ES-I3 (cell line): ENCODE measurements around the gene NRG3.

Source experiments
- H3K36me3 ChIP-seq: 2 replicates; pipeline ENCODE4 v1.6.1; 2013; ENCODE audit warnings: mild to moderate bottlenecking, low read length, control low read depth, moderate library complexity; ENCODE audit not compliant: insufficient read depth
- H3K4me1 ChIP-seq: 2 replicates; pipeline ENCODE4 v1.6.1; 2013; ENCODE audit warnings: mild to moderate bottlenecking, control low read depth, low read length; ENCODE audit not compliant: insufficient read depth
- H3K9ac ChIP-seq: 2 replicates; pipeline ENCODE4 v1.6.1; 2013; ENCODE audit warnings: low read depth, mild to moderate bottlenecking, low read length, moderate library complexity
- H3K9me3 ChIP-seq: 2 replicates; pipeline ENCODE4 v1.6.1; 2013; ENCODE audit warnings: mild to moderate bottlenecking, low read length, moderate library complexity; ENCODE audit not compliant: control insufficient read depth, insufficient read depth

NRG3 gene

DNA sequence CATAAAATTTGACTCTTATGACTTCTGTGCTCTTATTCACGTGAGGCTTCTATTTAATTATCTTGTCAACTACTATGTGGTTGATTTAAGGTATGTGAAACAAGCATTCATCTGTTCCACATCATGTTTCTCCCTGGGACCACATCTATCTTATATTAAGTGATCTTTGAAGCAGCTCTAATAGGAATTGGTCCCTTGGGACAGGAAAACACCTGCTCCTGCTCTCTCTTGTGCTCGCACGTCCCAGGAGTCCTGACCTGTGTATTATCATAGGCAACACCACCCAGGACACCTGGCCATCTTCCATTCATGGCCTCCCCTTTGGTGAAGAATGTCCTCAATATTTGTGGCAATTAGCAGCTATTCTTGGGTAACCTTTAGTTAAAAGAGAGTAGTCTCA, 269.2 kb downstream of the NRG3 start:
- Histone ChIP-seq H3K36me3 (no peaks in the 10 kb centered on the region), H3K9me3 (no peaks in the 10 kb centered on the region), H3K4me1 (peaks cover 6% of the 10 kb centered on the region; the same call in 1 of the 2 replicates), H3K9ac (no peak overlapping the region)

DNA sequence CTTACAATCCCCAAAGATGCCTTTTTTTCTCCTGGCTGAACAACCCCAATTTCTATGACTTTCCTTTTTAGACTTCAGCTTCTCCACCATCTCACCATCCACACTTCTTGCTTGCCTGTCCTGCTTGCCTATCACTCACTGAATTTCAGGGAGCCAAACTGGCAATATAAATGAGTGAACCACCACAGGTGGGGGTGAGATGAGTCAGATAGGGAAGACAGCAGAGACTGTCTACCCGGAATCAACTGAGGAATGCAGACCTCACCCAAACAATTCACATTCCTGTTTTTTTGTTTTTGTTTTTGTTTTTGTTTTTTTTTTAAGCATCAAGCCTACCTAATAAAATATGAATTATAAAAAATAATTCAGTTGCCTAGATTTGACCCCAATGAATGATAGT, 273.8 kb downstream of the NRG3 start:
- Histone ChIP-seq H3K4me1 (peaks cover 14% of the 10 kb centered on the region; the same call in 1 of the 2 replicates), H3K9me3 (no peaks in the 10 kb centered on the region), H3K9ac (no peak overlapping the region), H3K36me3 (no peaks in the 10 kb centered on the region)

DNA sequence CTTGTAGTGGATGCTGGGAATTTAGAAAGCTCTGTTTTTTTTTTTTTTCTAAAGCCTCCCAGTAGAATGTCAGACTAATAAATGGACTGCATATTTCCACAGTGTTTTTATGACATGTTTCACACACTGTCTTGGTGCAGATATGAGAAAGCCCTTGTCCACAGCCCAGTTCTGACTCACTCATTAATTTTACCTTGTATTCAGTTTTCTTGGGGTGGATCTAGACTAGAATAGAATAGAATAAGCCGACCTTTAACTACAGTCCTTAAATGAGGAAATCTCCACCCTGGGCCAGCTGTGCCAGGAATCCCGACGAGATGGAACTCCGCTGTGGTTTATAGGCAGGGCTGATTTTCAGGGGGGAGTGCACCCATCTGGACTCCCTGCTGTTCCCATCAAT, 274.7 kb downstream of the NRG3 start:
- no peak overlapping the region for H3K9ac ChIP-seq
- H3K36me3 ChIP-seq = no peaks in the 10 kb centered on the region
- H3K4me1 ChIP-seq = peaks cover 14% of the 10 kb centered on the region; the same call in 1 of the 2 replicates
- no peaks in the 10 kb centered on the region for H3K9me3 ChIP-seq

DNA sequence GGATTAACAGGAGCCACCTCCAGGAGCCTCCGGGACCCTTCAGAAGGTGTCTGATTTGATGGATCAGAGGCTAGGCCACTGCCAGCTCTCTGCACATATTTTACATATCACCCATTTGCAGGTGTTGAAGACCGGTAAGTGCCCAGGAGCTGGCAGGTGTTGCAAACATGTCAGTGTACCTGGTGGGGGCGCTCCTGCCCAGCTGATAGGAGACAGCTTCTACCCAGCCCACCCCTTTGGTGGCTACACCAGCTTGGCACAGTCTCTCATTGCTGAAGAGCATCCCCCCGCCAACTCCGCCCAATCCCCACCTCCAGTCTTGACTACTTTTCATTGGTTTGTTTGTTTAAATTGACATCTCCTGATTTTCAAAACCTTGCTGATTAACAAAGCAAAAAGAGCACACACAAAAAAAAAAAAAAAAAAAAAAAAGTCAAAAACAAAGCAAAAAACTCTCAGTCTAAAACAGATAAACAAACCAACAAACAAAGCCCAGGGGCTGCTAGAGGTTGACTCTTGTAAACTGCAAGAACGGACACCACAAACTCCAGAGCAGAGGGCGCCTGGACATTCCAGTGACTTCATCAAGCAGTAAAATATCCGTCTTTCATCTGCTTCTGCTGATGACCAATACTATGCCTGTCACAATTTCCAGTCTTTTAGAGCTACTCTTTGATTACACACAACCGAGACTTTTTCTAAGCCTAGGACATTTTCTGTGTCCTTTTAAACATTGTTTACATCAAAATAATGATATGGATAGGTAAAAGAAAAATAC, 275.3 kb downstream of the NRG3 start:
- Histone ChIP-seq H3K4me1 (peaks cover 14% of the 10 kb centered on the region; the same call in 1 of the 2 replicates), H3K9me3 (no peaks in the 10 kb centered on the region), H3K9ac (no peak overlapping the region), H3K36me3 (no peaks in the 10 kb centered on the region)

DNA sequence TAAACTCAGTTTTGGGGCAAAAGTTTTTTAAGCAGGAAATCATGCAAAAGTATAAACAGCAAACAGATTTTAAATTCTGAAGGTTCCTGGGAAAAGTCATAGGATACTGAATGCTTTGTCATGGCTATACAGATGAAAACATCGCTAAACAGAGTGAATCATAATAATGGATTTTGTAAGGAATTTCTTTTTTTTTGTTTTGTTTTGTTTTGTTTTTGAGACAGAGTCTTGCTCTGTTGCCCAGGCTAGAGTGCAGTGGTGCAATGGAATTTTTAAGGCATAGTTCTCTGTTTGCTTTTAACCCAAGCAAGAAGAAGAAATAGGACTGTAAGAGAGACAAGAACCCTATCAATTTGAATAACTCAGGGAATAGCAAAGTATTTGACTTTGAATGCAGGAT, 285.3 kb downstream of the NRG3 start:
- no peaks in the 10 kb centered on the region for H3K4me1 ChIP-seq
- H3K9me3 ChIP-seq = no peaks in the 10 kb centered on the region
- no peaks in the 10 kb centered on the region for H3K36me3 ChIP-seq
- H3K9ac ChIP-seq = no peak overlapping the region

DNA sequence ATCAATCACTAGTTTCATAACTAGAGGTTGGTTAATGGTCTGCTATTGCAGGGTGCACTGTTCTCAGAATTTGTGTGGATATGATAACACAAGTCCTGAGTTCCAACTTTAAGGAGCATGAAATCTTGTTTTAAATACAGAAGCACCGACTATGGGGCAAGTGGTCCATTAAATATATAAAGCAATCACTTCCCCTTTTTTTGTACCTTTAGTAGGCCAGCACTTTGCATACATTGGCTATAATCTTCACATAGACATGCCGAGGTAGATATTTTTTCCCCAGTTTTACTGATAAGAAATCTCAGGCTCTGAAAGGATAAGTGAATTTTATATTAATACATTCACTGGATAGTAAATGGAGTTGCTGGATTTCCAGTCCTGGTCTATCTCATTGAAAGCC, 286.3 kb downstream of the NRG3 start:
- Histone ChIP-seq H3K9me3 (no peaks in the 10 kb centered on the region), H3K9ac (no peak overlapping the region), H3K4me1 (no peaks in the 10 kb centered on the region), H3K36me3 (no peaks in the 10 kb centered on the region)

DNA sequence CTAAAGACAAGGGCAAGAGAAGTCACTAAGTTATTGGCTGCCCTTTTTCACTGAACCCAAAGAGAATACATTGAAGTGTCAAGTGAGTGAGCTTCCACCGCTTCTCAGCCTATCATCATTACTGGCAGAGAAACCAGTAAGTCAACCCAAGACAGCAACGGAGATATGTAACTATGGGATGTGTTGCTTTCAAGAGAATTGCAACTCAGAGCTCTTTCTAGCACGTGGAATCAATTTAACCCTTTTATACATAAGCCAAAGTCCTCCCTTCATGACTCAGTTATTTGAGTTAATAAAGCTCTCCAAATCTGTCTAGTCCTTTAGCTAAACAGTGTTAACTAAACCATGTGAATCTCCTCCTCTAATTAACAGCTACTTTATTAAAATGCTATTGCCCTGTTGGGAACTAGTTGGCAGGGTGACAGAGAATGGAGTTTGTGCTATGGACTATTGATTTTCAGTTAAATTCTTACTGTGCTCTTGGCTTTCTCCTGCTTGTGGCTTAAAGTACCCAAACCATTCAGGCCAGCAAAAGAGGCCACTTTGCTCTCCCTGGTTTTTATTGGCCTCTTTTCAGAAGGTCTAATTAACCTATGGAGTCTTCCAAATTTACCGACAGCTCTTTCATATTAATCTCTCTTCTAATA, 287.7 kb downstream of the NRG3 start:
- H3K9me3 ChIP-seq = no peaks in the 10 kb centered on the region
- no peaks in the 10 kb centered on the region for H3K4me1 ChIP-seq
- no peak overlapping the region for H3K9ac ChIP-seq
- H3K36me3 ChIP-seq = no peaks in the 10 kb centered on the region

DNA sequence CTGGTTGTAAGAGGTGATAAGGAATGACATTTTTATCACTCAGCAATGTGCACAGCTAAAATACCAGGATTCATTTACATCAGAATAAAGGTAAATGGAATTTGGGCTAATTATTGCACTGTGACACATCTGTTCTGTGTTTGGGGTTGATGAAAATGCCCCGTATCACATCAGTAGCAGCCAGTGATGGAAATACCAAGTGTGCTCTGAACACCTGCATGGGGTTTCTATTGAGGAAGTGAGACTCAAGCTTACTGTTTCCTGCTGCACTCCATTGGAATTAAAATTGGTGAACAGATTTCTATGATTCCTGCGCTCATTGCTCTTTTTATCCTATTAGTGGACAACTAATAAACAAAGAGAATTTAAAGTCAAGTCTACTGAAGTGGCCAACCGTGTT, 296.9 kb downstream of the NRG3 start:
- no peaks in the 10 kb centered on the region for H3K36me3 ChIP-seq
- H3K9ac ChIP-seq = no peak overlapping the region
- no peaks in the 10 kb centered on the region for H3K9me3 ChIP-seq
- no peaks in the 10 kb centered on the region for H3K4me1 ChIP-seq

DNA sequence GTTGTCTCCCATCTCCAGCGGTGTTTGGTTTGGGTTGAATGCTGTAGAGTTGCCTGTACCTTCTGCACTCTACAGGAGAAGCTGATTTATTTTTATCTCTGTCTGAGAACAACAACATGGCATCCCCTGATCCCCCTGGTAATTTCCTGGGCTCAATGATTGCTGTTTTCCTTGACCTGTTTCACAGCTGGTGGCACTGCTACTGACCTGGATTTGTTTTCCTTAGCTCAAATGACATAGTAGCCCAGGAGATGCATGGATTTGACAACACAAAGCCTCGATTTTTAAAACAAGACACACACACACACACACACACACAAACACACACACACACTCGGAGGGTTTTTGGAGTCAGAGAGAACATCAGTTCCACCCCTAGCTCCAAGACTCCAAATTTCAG, 301.6 kb downstream of the NRG3 start:
- H3K4me1 ChIP-seq = no peaks in the 10 kb centered on the region
- no peaks in the 10 kb centered on the region for H3K9me3 ChIP-seq
- no peaks in the 10 kb centered on the region for H3K36me3 ChIP-seq
- no peak overlapping the region for H3K9ac ChIP-seq

DNA sequence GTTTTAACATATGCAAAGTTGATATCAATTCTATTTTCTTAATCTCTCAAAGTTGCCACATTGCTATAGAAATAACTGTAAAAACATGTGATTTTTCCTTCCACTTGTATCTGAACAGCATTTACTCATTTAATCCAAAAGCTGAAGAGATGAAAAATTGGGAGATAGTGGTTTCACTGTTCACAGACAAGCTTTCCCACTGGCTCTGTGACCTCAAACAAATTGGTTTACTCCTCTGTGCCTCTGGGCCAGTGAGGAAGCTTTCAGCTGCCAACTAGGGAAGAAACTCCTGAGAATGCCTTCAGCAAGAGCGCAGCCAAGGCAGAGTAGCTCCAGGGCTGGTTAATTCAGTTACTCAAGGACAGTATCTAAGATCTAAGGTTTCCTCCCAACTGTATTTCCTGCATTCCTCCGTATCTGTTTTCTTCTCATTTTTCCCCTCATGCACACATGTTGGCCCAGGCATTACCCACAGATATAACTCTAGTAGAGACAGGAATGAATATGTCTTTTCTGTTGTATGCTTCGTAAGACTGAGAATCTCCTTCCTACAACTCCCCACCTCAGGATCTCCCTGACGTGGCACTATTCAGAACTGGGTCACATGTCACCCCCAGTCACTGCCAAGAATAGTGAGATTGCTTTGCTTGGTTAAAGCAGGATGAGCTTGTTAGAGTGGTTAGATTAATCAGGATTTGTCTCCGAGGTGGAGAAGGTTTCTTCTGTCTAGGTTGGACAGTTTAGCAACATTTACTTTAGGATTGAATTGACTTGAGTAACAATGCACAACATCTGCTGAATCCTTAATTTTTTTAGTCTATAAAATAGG, 315.7 kb downstream of the NRG3 start:
- Histone ChIP-seq H3K9me3 (no peaks in the 10 kb centered on the region), H3K36me3 (no peaks in the 10 kb centered on the region), H3K4me1 (no peaks in the 10 kb centered on the region), H3K9ac (no peak overlapping the region)

DNA sequence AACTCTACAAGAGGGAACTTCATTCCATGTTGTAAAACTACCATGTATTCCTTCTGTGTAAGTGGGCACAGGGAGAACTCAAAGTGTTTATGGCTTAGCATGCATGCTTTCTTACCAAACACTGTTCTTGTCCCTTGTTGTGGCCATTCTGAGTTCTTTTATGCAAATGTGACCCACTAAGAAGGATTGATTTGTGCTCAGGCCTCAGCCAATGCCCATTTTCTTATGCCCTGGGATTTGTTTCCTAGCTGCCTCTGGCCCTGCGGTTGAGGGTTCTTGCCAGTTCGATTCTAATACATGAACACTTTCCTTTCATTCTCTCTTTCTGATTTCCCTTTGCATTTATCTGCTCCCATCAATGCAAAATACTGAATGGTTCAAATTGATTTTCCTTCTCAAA, 316.7 kb downstream of the NRG3 start:
- H3K36me3 ChIP-seq = no peaks in the 10 kb centered on the region

DNA sequence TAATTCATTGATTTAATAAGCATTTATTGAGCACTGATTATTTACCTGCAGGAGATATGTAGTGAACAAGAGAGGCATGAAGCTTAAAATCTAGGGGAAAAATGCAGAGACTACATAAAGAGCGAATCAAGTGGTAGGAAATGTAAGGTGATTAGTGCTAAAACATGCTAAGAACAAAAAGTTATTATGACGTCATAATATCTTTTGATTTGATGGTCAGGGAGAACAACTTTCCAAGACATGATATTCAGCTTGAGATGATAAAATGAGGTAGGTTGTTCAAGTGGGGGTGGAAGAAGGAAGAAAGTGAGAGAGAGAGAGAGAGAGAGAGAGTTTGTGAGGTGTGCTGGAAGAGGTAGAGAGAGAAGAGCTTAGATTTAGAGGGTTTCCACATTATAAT, 317.7 kb downstream of the NRG3 start:
- Histone ChIP-seq H3K9me3 (no peaks in the 10 kb centered on the region), H3K4me1 (no peaks in the 10 kb centered on the region), H3K36me3 (no peaks in the 10 kb centered on the region), H3K9ac (no peak overlapping the region)

More for the DNA sequence above, 316.7 kb downstream of the NRG3 start:
- H3K9me3 ChIP-seq = no peaks in the 10 kb centered on the region
- H3K4me1 ChIP-seq = no peaks in the 10 kb centered on the region
- no peak overlapping the region for H3K9ac ChIP-seq

DNA sequence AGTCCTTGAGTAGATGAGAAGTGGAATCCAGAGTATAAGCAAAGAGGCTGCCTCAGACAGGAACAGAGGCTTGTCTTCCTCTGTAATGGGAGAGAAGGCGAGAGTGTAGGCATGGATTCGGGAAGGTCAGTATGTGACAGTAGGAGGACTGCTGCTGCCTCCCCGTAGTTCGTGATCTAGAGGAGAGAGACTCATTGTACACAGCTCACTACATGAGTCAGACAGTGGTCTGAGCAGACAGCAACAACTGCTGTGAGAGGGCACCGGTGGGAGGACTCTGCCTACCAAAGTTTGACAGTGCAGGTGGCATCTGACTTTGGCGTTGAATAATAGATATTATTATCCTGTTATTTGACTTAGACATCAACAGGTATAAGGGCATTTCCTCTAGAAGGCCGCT, 319.4 kb downstream of the NRG3 start:
- H3K36me3 ChIP-seq = no peaks in the 10 kb centered on the region
- no peaks in the 10 kb centered on the region for H3K9me3 ChIP-seq
- H3K9ac ChIP-seq = no peak overlapping the region
- H3K4me1 ChIP-seq = no peaks in the 10 kb centered on the region

DNA sequence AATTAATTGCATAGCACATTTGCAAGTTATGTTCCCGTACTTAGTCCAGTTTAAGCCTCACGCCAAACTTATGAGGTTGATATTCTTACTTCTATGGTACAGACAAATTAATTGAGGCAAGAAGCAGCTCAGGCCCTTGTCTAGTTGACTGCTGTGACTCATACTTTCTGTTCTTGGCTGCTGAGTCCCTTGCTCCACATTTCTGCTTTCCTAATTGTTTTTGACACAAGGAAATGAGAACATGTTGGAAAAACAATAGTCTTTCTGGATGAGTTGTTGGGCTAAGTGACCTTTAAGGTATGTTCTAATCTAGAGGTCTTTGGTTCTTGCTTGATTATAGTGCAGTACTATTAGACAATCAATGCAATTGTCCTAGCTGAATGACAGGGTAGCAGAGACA, 331.8 kb downstream of the NRG3 start:
- no peaks in the 10 kb centered on the region for H3K4me1 ChIP-seq
- H3K36me3 ChIP-seq = no peaks in the 10 kb centered on the region
- no peaks in the 10 kb centered on the region for H3K9me3 ChIP-seq
- H3K9ac ChIP-seq = no peak overlapping the region
